NCI-H748 (cell line): ENCODE measurements around the gene TATDN2.

Experiments used
- DNase-seq: peaks from one replicate; lab custom pipeline; 2025; ENCODE audit not compliant: unreplicated experiment; lab: John Stamatoyannopoulos, UW

The TATDN2 gene, protein sequence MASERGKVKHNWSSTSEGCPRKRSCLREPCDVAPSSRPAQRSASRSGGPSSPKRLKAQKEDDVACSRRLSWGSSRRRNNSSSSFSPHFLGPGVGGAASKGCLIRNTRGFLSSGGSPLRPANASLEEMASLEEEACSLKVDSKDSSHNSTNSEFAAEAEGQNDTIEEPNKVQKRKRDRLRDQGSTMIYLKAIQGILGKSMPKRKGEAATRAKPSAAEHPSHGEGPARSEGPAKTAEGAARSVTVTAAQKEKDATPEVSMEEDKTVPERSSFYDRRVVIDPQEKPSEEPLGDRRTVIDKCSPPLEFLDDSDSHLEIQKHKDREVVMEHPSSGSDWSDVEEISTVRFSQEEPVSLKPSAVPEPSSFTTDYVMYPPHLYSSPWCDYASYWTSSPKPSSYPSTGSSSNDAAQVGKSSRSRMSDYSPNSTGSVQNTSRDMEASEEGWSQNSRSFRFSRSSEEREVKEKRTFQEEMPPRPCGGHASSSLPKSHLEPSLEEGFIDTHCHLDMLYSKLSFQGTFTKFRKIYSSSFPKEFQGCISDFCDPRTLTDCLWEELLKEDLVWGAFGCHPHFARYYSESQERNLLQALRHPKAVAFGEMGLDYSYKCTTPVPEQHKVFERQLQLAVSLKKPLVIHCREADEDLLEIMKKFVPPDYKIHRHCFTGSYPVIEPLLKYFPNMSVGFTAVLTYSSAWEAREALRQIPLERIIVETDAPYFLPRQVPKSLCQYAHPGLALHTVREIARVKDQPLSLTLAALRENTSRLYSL

GRCh38 chr3:10248184-10248983 lies at the start of gene TATDN2:
Gene TATDN2 (plus strand): TSS chr3:10248459. CDS start chr3:10249201, 742 bp downstream.
- peak; percentile 98 for DNase-seq

GRCh38 chr3:10198761-10199649 lies 49.3 kb upstream of the TATDN2 start:
- DNase-seq = no peak

- DNase-seq = no peak
Observed at GRCh38 chr3:10204921-10205320, 43.3 kb upstream of the TATDN2 start.

DNA sequence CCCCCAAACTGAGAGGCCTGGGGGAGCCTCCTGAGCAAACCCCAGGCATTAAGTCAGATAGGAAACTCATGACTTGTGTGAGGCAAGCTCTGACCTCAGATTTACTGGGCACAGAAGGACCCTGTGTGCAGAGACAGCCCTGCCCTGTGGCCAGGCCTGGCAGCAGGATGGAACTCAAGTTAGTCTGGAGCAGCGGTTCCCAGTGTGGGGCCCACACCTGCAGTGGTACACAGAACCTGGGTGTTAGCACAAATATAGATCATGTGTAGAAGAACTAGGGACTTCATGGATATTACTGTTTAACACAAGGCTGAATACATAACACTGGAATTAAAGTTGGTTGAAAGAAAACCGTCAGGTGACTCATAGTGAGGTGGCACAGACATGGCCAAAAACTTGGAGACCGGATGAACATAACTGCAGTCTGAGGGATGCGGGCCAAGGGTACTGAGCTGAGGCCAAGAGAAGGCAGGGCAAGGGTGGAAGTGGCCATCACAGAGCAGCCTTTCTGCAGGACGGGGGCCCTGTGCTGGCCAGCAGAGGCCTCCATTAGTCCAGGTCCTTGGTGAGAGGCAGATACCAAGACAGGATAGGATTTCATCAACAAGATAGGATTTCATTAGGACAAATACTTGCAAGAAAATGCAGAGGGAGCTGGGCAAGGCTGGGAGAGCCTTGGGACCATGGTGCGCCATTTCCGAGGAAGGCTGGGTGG lies 42.7 kb upstream of the TATDN2 start:
- DNase-seq = no peak

DNA sequence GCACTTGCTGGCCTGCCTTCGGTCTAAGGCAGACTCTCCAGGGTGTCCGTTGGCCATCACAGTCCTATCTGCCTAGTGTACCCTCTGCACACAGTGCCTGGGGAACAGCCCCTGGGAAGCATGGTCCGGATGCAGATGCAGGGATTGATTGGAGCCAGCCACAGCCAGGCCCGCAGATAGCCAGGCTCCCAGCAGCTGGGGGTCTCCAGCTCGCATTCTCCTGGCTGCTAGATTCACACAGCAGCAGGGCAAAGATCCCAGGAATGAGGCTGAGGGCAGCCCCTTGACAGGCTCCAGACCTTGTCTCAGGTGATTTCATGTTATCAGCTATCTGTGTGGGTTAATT lies 42.1 kb upstream of the TATDN2 start:
- no peak for DNase-seq

GRCh38 chr3:10213156-10213792 lies 35.0 kb upstream of the TATDN2 start:
- no peak for DNase-seq

DNA sequence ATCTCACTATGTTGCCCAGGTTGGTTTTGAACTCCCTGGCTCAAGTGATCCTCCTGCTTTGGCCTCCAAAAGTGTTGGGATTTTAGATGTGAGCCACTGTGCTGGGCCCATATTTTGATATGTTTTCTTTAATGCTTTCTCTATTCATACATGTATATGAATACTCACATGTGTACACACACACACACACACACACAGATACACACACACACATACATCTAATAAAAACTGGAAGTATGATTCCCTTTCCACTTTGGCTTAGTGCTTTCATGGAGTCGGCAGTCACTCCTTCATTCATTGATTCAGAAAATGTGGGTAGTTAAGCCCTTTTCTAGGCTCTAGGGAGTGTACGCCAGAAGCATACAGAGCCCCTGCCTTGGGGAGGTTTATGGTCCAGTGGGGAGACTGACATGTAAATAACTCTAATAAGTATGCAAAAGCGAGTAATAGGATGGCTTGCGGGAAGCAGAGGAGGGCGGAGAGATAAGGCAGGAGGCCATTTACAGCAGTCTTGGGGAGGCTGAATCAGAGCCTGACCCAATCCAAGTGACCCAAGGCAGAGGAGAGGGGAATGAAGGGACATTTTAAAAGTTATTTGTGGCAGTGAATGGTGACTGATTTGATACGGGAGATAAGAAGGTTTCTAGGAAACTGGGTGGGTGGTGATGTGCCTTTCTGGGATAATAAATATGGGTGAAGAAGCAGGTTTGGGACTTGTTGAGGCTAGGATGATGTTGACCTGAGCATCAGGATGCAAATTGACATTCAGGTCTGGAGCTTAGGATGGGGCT lies 32.5 kb upstream of the TATDN2 start:
- no peak for DNase-seq

GRCh38 chr3:10217359-10217758 lies 30.9 kb upstream of the TATDN2 start:
- no peak for DNase-seq

- DNase-seq = no peak
Observed at GRCh38 chr3:10219737-10220136, 28.5 kb upstream of the TATDN2 start.

DNA sequence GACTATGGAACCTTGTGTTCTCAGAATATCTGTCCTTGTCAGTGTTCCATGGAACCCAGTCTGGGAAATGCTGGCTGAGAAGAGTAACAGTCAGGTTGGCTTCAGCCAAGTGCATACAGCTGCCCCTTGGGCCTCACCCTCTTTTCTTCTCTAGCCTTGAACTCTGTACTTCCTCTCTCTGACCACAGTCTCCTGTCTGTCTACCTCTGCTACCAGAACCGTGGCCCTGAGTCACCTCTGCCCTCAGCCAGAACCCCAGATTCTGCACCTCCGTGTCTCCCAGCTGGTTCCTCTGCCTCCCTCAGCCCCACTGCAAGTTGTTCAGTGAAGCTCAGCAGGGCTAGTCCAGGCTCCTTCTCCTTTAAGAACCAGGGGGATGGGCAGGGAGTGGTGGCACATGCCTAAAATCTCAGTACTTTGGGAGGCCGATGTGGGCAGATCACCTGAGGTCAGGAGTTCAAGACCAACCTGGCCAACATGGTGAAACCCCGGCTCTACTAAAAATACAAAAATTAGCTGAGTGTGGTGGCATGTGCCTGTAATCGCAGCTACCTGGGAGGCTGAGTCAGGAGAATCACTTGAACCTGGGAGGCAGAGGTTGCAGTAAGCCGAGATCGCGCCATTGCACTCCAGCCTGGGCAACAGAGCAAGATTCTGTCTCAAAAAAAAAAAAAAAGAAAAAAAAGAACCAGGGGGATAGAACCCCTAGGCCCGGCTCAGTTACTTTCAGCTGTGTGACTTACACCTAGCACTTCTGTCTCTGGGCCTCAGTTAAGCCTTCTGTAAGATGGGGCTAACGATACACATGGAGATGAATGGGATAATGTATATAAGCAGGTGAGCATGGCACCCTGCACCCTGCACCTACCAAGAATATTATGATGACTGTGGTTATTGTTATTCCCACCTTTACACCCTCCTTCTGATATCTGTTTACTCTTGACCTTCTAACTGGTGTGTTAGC lies 24.3 kb upstream of the TATDN2 start:
- DNase-seq = no peak

DNA sequence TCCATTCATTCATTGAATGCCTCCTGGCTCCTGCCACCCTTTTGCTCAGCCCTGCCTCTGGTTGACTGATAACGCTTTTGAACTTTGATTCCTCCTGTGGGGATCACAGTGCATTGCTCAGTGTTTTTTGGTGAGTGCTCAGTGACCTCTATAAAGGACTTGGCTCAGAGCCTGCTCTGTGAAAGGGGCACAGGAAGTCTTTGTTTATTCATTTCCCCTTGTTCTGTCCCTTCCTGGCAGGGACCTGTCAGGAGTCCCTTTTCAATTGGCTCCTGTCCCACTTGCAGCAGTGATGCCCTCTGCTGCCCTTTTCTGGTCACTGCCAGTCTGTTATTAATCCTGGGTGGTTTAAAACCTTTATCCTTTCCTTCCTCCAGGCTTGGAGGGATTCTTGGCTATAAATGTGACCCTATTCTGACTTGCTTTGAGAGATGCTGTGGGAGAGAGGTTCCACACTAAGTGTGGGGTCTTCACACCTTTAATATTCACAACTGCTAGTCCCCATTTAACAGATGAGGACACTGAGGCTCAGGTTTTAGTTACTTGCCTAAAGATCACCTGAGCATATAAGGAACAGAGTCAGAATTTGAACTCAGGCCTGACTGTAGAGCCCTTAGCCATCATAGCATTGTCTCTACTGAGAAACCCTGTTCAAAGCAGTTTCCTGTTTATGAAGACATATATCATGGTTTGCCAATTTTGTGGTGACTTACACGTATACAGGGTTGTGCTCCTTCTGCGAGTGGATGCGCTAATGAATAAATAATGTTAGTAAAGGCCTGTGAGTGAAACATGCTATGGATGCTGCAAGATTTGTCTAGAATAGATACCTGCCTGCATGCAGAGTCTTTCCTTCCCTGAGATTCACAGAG lies 23.2 kb upstream of the TATDN2 start:
- peak; percentile 87 for DNase-seq

DNA sequence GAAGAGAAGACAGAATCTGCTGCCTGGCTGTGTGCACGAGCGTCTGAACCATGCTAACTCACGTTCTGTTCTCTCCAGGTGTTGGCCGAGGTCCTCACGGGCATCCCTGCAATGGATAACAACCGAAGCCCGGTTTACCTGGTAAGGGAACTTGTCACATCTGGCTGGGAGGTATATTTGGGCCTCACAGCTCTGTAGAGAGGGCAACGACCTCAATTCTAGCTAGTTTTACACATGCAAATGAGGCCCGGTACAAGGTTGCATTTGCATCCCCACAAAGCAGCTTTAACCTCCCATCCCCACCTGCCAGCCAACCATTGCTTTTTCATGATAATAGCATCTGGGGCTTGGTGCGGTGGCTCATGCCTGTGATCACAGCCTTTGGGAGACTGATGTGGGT lies 22.0 kb upstream of the TATDN2 start:
- DNase-seq = no peak

- no peak for DNase-seq
Observed at GRCh38 chr3:10228248-10228950, 19.9 kb upstream of the TATDN2 start.

DNA sequence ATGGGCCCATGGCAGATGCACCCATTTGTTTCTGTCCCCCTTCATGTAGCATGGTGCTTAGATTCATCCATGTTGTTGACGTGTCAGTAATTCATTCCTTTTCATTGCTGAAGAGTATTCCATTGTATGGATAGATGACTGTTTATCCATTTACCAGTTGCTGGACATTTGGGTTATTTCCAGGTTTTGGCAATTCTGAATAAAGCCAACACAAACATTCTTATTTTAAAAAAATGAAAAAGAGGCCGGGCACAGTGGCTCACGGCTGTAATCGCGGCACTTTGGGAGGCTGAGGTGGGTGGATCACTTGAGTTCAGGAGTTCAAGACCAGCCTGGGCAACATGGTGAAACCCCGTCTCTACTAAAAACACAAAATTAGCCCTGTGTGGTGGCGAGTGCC lies 18.7 kb upstream of the TATDN2 start:
- no peak for DNase-seq

DNA sequence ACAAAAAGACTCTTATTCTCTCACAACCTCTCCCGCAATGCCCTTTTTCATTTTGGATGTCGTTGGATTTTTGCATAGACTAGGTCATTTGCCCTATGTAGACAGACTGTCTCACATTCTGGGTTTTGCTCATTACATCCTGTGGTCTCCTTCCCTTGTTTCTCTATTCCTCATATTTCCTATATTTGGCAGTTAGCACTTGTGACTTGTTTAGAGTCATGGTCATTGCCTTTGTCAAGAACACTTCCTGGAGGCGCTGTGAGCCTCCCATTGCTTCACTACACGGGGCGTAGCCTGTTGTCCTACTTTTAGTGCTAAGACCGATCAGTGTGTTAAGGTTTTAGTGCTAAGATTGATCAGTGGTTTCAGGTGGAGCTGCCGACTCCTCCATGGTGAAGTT lies 16.1 kb upstream of the TATDN2 start:
- no peak for DNase-seq

- no peak for DNase-seq
Observed at GRCh38 chr3:10233988-10234387, 14.3 kb upstream of the TATDN2 start.
